Smooth muscle cell (in vitro differentiated cells): ENCODE results near the gene DEGS2. TPM values are rescaled to one million over a fixed set of nuclear protein-coding genes. Genes with fewer than 3 reads are reported as not detected.

Experiments used
- DNase-seq: peaks from one replicate; lab custom pipeline; 2025; ENCODE audit not compliant: unreplicated experiment; lab: John Stamatoyannopoulos, UW
- H2AFZ ChIP-seq: fragments of 200-600 bp; sonication (generic); 2 replicates; pipeline ENCODE4 v1.6.0; 2016; ENCODE audit warnings: antibody characterized with exemption, low read depth, mild to moderate bottlenecking
- H3F3A ChIP-seq: fragments of 200-600 bp; sonication (generic); 2 replicates; pipeline ENCODE4 v1.6.0; 2017; ENCODE audit warnings: antibody characterized with exemption, low read depth
- H3K27ac ChIP-seq: fragments of 200-600 bp; sonication (generic); 2 replicates; pipeline ENCODE4 v1.5.1; 2016; ENCODE audit warnings: low read depth, mild to moderate bottlenecking
- H3K27me3 ChIP-seq: fragments of 200-600 bp; sonication (generic); 2 replicates; pipeline ENCODE4 v1.6.1; 2016; ENCODE audit warnings: low read depth, mild to moderate bottlenecking
- H3K36me3 ChIP-seq: fragments of 200-600 bp; sonication (generic); 2 replicates; pipeline ENCODE4 v1.5.1; 2016; ENCODE audit warnings: low read depth
- H3K4me1 ChIP-seq: fragments of 200-600 bp; sonication (generic); 2 replicates; pipeline ENCODE4 v1.5.1; 2016; ENCODE audit warnings: low read depth
- H3K4me2 ChIP-seq: fragments of 200-600 bp; sonication (generic); 2 replicates; pipeline ENCODE4 v1.6.0; 2016; ENCODE audit warnings: mild to moderate bottlenecking
- H3K4me3 ChIP-seq: fragments of 200-600 bp; sonication (generic); 2 replicates; pipeline ENCODE4 v1.5.1; 2016; ENCODE audit warnings: mild to moderate bottlenecking
- H3K79me2 ChIP-seq: fragments of 200-600 bp; sonication (generic); 2 replicates; pipeline ENCODE4 v1.6.0; 2016; ENCODE audit warnings: low read depth, mild to moderate bottlenecking
- H3K9ac ChIP-seq: fragments of 200-600 bp; sonication (generic); 2 replicates; pipeline ENCODE4 v1.6.0; 2016; ENCODE audit warnings: low read depth
- H3K9me3 ChIP-seq: fragments of 200-600 bp; sonication (generic); replicated peaks from 2 replicates; pipeline ENCODE4 v1.5.1; 2016; ENCODE audit warnings: low read depth
- H4K20me1 ChIP-seq: fragments of 200-600 bp; sonication (generic); 2 replicates; pipeline ENCODE4 v1.6.0; 2016; ENCODE audit warnings: low read depth
- CTCF ChIP-seq: fragments of 200-600 bp; sonication (generic); IDR thresholded peaks from 2 replicates; pipeline ENCODE4 v1.5.1; 2017; ENCODE audit warnings: borderline replicate concordance, mild to moderate bottlenecking, antibody characterized with exemption; ENCODE audit not compliant: insufficient read depth, poor library complexity, severe bottlenecking
- whole genome bisulfite sequencing: methylation state at CpG from one replicate; pipeline ENCODE4 v1.1.7; 2016; ENCODE audit warnings: low lambda C conversion rate; 5-methylcytosine and 5-hydroxymethylcytosine counted together
- polyA plus RNA-seq: library from polyadenylated mRNA; unstranded; fragments of >200 nt; fragmentation: Nextera tagmentation; extraction: Ambion mirVana; gene quantifications from 2 replicates; pipeline ENCODE4 v1.2.1, GENCODE V29; 2016
- total RNA-seq: library from RNA; depleted of rRNA; stranded (reverse); fragments of >200 nt; gene quantifications from 2 replicates; pipeline ENCODE4 v1.2.3, GENCODE V29; 2014

DEGS2 gene
- total and polyA plus RNA-seq, 2 experiments from 2014 or later, result 0.45 to 0.83 TPM

DNA sequence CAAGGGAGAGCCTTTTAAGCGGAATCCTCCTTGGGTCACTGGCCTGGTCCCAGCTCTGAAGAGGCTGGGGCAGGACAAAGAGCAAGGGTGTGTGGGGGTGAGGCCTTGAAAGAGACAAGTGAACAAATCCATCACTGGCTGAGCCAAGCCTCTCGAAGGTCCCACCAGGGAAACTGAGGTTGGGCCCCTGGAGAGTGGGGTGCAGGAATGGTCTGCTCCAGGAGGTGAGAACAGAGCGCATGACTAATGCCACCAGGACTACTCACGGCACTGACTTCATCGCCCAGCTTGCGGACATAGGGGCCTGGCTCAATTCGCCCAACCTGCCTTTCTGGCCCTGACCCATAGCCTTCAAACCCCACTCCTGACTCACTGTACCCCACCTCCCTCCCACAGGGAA lies 19.2 kb upstream of the DEGS2 start:
- no peak overlapping the region for H2AFZ ChIP-seq
- no peak for TF ChIP-seq CTCF
- no peaks in the 10 kb centered on the region for H3K9me3 ChIP-seq
- 100% methylated on average over 7 of the region's 7 CpGs for WGBS
- no peaks in the 10 kb centered on the region for H4K20me1 ChIP-seq
- H3K4me2 ChIP-seq, result no peak overlapping the region
- H3K27ac ChIP-seq, result no peak overlapping the region
- no peak overlapping the region for H3K4me3 ChIP-seq
- H3K36me3 ChIP-seq, result no peaks in the 10 kb centered on the region
- H3K27me3 ChIP-seq, result no peaks in the 10 kb centered on the region
- H3K79me2 ChIP-seq, result no peaks in the 10 kb centered on the region
- no peaks in the 10 kb centered on the region for H3F3A ChIP-seq
- no peak overlapping the region for H3K9ac ChIP-seq
- H3K4me1 ChIP-seq, result no peaks in the 10 kb centered on the region
- no peak for DNase-seq

- Histone ChIP-seq H3K79me2 (no peaks in the 10 kb centered on the region), H3K4me3 (no peak overlapping the region), H2AFZ (no peak overlapping the region), H3K4me1 (no peaks in the 10 kb centered on the region), H3K27me3 (no peaks in the 10 kb centered on the region), H3K36me3 (no peaks in the 10 kb centered on the region), H3K9me3 (no peaks in the 10 kb centered on the region), H4K20me1 (no peaks in the 10 kb centered on the region), H3K27ac (no peak overlapping the region), H3K9ac (no peak overlapping the region), H3K4me2 (no peak overlapping the region), H3F3A (no peaks in the 10 kb centered on the region)
- 91% methylated on average over 14 of the region's 14 CpGs for WGBS
- DNase-seq, result no peak
- no peak for TF ChIP-seq CTCF
These were observed 17.4 kb upstream of the DEGS2 start for GRCh38 chr14:100176811-100177327.

- Histone ChIP-seq H3K4me2 (no peak overlapping the region), H3K9me3 (no peaks in the 10 kb centered on the region), H3K4me1 (no peaks in the 10 kb centered on the region), H3K79me2 (no peaks in the 10 kb centered on the region), H2AFZ (no peak overlapping the region), H3K9ac (no peak overlapping the region), H4K20me1 (no peaks in the 10 kb centered on the region), H3F3A (no peaks in the 10 kb centered on the region), H3K4me3 (no peak overlapping the region), H3K27ac (no peak overlapping the region), H3K36me3 (no peaks in the 10 kb centered on the region), H3K27me3 (peaks cover 2% of the 10 kb centered on the region)
- WGBS, result 75% methylated on average over 7 of the region's 7 CpGs
- no peak for TF ChIP-seq CTCF
- no peak for DNase-seq
These were observed 13.9 kb upstream of the DEGS2 start for GRCh38 chr14:100173353-100173752.

GRCh38 chr14:100172811-100173210 lies 13.4 kb upstream of the DEGS2 start:
- Histone ChIP-seq H3K9me3 (no peaks in the 10 kb centered on the region), H3K27me3 (peaks cover 2% of the 10 kb centered on the region), H3K4me3 (no peak overlapping the region), H3K27ac (no peak overlapping the region), H3K9ac (no peak overlapping the region), H3F3A (no peaks in the 10 kb centered on the region), H4K20me1 (no peaks in the 10 kb centered on the region), H3K36me3 (no peaks in the 10 kb centered on the region), H3K4me2 (no peak overlapping the region), H3K4me1 (no peaks in the 10 kb centered on the region), H2AFZ (no peak overlapping the region), H3K79me2 (no peaks in the 10 kb centered on the region)
- no peak for DNase-seq
- WGBS, result 86% methylated on average over 5 of the region's 5 CpGs
- no peak for TF ChIP-seq CTCF
